ENCODE measurements around the gene HYAL3. TPM values are rescaled to one million over a fixed set of nuclear protein-coding genes. Genes with fewer than 3 reads are reported as not detected.

HYAL3 gene
- total and polyA plus RNA-seq, 2 experiments from 2014 or later = 2.4 to 7.1 TPM

DNA sequence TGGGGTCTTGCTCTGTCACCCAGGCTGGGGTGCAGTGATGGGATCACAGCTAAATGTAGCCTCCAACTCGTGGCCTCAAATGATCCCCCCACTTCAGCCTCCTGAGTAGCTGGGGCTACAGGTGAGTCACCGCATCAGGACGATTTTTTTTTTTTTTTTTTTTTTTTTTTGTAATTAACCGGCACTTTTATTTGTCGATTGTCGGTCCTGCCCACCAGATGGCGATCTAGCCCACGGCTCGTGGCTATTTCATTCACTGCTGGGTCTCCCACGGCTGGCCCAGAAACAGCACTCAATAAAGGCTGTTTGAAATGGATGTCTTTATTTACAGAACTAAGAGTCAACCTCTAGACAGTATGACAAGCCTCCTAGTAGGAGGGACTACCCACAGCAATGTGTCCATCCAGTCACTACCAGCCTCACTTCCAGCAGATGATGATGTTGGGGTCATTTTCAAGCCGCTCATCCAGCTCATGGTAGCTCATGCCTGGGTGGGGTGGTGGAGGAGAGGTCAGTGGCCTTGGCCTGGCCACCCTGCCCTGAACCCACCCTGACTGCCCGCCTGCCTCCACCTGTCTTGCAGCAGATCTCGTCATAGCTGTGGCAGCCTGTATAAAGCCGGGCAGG, 48.1 kb upstream of the HYAL3 start:
- H3K27ac ChIP-seq (ENCODE audit: low read depth) = no peak overlapping the region
- H3K4me3 ChIP-seq = no peak overlapping the region
- Mint-ChIP-seq H3K36me3 (ENCODE audit: low read depth) (peaks cover 7% of the 10 kb centered on the region; the same call in 1 of the 3 replicates), H3K9me3 (no peaks in the 10 kb centered on the region), H3K4me3 (no peak overlapping the region), H3K4me1 (peaks cover 16% of the 10 kb centered on the region), H3K27me3 (ENCODE audit: insufficient read depth, low read depth, poor library complexity) (peaks cover 40% of the 10 kb centered on the region), H3K27ac (no peak overlapping the region)
- H3K79me2 ChIP-seq (replicated peaks; ENCODE audit: insufficient read depth) = no peaks in the 10 kb centered on the region
- H4K20me1 ChIP-seq (replicated peaks; ENCODE audit: insufficient read depth) = no peaks in the 10 kb centered on the region
- peaks cover 36% of the 10 kb centered on the region for H3K27me3 ChIP-seq (ENCODE audit: insufficient read depth)
- ATAC-seq (no peak), DNase-seq (ENCODE audit: low spot score) (peak; percentile 83)
- no peaks in the 10 kb centered on the region for H3K36me3 ChIP-seq (ENCODE audit: insufficient read depth)
- H3K4me2 ChIP-seq = no peak overlapping the region
- no peak overlapping the region for H2AFZ ChIP-seq
- H3F3A ChIP-seq (replicated peaks; ENCODE audit: low read depth) = 0 out of 2 replicates have a peak, but pooled peaks cover 8% of the 10 kb centered on the region
- TF ChIP-seq, protein P1, sequence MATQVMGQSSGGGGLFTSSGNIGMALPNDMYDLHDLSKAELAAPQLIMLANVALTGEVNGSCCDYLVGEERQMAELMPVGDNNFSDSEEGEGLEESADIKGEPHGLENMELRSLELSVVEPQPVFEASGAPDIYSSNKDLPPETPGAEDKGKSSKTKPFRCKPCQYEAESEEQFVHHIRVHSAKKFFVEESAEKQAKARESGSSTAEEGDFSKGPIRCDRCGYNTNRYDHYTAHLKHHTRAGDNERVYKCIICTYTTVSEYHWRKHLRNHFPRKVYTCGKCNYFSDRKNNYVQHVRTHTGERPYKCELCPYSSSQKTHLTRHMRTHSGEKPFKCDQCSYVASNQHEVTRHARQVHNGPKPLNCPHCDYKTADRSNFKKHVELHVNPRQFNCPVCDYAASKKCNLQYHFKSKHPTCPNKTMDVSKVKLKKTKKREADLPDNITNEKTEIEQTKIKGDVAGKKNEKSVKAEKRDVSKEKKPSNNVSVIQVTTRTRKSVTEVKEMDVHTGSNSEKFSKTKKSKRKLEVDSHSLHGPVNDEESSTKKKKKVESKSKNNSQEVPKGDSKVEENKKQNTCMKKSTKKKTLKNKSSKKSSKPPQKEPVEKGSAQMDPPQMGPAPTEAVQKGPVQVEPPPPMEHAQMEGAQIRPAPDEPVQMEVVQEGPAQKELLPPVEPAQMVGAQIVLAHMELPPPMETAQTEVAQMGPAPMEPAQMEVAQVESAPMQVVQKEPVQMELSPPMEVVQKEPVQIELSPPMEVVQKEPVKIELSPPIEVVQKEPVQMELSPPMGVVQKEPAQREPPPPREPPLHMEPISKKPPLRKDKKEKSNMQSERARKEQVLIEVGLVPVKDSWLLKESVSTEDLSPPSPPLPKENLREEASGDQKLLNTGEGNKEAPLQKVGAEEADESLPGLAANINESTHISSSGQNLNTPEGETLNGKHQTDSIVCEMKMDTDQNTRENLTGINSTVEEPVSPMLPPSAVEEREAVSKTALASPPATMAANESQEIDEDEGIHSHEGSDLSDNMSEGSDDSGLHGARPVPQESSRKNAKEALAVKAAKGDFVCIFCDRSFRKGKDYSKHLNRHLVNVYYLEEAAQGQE (IDR thresholded peaks at IDR 0.05; ENCODE audit: unreplicated experiment) = no peak
- TF ChIP-seq, protein P2, sequence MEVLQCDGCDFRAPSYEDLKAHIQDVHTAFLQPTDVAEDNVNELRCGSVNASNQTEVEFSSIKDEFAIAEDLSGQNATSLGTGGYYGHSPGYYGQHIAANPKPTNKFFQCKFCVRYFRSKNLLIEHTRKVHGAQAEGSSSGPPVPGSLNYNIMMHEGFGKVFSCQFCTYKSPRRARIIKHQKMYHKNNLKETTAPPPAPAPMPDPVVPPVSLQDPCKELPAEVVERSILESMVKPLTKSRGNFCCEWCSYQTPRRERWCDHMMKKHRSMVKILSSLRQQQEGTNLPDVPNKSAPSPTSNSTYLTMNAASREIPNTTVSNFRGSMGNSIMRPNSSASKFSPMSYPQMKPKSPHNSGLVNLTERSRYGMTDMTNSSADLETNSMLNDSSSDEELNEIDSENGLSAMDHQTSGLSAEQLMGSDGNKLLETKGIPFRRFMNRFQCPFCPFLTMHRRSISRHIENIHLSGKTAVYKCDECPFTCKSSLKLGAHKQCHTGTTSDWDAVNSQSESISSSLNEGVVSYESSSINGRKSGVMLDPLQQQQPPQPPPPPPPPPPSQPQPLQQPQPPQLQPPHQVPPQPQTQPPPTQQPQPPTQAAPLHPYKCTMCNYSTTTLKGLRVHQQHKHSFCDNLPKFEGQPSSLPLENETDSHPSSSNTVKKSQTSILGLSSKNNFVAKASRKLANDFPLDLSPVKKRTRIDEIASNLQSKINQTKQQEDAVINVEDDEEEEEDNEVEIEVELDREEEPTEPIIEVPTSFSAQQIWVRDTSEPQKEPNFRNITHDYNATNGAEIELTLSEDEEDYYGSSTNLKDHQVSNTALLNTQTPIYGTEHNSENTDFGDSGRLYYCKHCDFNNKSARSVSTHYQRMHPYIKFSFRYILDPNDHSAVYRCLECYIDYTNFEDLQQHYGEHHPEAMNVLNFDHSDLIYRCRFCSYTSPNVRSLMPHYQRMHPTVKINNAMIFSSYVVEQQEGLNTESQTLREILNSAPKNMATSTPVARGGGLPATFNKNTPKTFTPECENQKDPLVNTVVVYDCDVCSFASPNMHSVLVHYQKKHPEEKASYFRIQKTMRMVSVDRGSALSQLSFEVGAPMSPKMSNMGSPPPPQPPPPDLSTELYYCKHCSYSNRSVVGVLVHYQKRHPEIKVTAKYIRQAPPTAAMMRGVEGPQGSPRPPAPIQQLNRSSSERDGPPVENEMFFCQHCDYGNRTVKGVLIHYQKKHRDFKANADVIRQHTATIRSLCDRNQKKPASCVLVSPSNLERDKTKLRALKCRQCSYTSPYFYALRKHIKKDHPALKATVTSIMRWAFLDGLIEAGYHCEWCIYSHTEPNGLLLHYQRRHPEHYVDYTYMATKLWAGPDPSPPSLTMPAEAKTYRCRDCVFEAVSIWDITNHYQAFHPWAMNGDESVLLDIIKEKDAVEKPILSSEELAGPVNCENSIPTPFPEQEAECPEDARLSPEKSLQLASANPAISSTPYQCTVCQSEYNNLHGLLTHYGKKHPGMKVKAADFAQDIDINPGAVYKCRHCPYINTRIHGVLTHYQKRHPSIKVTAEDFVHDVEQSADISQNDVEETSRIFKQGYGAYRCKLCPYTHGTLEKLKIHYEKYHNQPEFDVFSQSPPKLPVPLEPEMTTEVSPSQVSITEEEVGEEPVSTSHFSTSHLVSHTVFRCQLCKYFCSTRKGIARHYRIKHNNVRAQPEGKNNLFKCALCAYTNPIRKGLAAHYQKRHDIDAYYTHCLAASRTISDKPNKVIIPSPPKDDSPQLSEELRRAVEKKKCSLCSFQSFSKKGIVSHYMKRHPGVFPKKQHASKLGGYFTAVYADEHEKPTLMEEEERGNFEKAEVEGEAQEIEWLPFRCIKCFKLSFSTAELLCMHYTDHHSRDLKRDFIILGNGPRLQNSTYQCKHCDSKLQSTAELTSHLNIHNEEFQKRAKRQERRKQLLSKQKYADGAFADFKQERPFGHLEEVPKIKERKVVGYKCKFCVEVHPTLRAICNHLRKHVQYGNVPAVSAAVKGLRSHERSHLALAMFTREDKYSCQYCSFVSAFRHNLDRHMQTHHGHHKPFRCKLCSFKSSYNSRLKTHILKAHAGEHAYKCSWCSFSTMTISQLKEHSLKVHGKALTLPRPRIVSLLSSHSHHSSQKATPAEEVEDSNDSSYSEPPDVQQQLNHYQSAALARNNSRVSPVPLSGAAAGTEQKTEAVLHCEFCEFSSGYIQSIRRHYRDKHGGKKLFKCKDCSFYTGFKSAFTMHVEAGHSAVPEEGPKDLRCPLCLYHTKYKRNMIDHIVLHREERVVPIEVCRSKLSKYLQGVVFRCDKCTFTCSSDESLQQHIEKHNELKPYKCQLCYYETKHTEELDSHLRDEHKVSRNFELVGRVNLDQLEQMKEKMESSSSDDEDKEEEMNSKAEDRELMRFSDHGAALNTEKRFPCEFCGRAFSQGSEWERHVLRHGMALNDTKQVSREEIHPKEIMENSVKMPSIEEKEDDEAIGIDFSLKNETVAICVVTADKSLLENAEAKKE (CRISPR knock-in tag; IDR thresholded peaks at IDR 0.05) = no peak
- TF ChIP-seq, protein P3, sequence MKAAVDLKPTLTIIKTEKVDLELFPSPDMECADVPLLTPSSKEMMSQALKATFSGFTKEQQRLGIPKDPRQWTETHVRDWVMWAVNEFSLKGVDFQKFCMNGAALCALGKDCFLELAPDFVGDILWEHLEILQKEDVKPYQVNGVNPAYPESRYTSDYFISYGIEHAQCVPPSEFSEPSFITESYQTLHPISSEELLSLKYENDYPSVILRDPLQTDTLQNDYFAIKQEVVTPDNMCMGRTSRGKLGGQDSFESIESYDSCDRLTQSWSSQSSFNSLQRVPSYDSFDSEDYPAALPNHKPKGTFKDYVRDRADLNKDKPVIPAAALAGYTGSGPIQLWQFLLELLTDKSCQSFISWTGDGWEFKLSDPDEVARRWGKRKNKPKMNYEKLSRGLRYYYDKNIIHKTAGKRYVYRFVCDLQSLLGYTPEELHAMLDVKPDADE (IDR thresholded peaks at IDR 0.05) = no peak
- no peak for TF ChIP-seq EZH2phosphoT487 (IDR thresholded peaks at IDR 0.05; ENCODE audit: unreplicated experiment)
- TF ChIP-seq, protein P4, sequence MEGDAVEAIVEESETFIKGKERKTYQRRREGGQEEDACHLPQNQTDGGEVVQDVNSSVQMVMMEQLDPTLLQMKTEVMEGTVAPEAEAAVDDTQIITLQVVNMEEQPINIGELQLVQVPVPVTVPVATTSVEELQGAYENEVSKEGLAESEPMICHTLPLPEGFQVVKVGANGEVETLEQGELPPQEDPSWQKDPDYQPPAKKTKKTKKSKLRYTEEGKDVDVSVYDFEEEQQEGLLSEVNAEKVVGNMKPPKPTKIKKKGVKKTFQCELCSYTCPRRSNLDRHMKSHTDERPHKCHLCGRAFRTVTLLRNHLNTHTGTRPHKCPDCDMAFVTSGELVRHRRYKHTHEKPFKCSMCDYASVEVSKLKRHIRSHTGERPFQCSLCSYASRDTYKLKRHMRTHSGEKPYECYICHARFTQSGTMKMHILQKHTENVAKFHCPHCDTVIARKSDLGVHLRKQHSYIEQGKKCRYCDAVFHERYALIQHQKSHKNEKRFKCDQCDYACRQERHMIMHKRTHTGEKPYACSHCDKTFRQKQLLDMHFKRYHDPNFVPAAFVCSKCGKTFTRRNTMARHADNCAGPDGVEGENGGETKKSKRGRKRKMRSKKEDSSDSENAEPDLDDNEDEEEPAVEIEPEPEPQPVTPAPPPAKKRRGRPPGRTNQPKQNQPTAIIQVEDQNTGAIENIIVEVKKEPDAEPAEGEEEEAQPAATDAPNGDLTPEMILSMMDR (conservative IDR thresholded peaks at IDR 0.05; ENCODE audit: low read depth in 2 of 2) = peak; percentile 68 to 76
- TF ChIP-seq JUNB (IDR thresholded peaks at IDR 0.05; ENCODE audit: unreplicated experiment) = no peak
- TF ChIP-seq EZH2 (IDR thresholded peaks at IDR 0.05; ENCODE audit: low read depth, unreplicated experiment) = no peak
- peaks cover 3% of the 10 kb centered on the region; the same call in 1 of the 2 replicates for H3K4me1 ChIP-seq (ENCODE audit: insufficient read depth)
- no peaks in the 10 kb centered on the region for H3K9me2 ChIP-seq (ENCODE audit: insufficient read depth)

Data from GM23338 (cell line).